Measurements from ENCODE around the gene NEK5.

DNA sequence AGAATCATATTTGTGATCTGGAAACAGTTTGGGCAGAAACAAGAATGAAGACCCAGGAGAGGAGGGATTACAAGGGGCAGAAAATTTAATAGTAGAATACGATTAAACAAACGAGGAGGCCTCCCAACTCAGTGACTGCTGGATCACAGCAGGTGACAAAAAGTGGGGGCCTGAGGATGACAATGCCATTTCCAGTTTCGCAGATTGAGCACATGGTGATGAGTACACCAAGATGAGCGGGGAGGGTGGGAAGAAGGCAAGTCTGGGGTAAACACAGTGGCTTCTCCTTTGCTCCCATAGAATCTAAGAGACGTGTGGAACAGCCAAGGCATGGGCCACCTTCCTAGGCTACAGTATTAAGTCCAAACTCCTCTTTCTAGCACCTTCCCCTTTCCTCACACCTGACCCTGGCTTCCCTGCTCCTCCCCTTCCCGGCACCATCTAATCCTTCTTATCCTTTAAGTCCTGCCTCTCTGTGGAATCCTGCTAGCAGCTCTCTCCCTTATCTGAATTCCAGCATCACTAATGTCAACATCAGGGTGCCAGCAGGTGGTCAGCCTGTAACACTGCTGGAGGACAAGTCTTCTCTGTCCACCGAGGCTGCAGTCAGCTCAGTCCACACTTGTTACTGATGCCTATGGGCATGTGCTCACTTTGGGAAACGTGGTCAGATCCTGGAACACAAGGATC, 131.1 kb downstream of the NEK5 start:
- TF ChIP-seq, protein P1, sequence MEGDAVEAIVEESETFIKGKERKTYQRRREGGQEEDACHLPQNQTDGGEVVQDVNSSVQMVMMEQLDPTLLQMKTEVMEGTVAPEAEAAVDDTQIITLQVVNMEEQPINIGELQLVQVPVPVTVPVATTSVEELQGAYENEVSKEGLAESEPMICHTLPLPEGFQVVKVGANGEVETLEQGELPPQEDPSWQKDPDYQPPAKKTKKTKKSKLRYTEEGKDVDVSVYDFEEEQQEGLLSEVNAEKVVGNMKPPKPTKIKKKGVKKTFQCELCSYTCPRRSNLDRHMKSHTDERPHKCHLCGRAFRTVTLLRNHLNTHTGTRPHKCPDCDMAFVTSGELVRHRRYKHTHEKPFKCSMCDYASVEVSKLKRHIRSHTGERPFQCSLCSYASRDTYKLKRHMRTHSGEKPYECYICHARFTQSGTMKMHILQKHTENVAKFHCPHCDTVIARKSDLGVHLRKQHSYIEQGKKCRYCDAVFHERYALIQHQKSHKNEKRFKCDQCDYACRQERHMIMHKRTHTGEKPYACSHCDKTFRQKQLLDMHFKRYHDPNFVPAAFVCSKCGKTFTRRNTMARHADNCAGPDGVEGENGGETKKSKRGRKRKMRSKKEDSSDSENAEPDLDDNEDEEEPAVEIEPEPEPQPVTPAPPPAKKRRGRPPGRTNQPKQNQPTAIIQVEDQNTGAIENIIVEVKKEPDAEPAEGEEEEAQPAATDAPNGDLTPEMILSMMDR (IDR thresholded peaks at IDR 0.05): no peak
- no peak for TF ChIP-seq ZFX (IDR thresholded peaks at IDR 0.05; ENCODE audit: borderline replicate concordance)

Measured in 22Rv1 (cell line).